Neural crest cell (in vitro differentiated cells): ENCODE measurements around the gene DHODH. TPM values are rescaled to one million over a fixed set of nuclear protein-coding genes. Genes with fewer than 3 reads are reported as not detected.
A peak's percentile ranks its signal among the peaks of the same experiment; 100 is the strongest.

Source experiments
- DNase-seq: peaks from one replicate; pipeline ENCODE4 v3.0.0; 2021; ENCODE audit warnings: low read depth, mixed read lengths, low spot score
- H3K27ac Mint-ChIP-seq: one replicate; pipeline ENCODE4 v1.8.0; 2021; ENCODE audit warnings: mild to moderate bottlenecking, mixed read lengths; ENCODE audit not compliant: unreplicated experiment
- H3K27me3 Mint-ChIP-seq: 2 replicates; pipeline ENCODE4 v1.8.0; 2021; ENCODE audit warnings: low read depth, mild to moderate bottlenecking, mixed read lengths
- H3K36me3 Mint-ChIP-seq: 2 replicates; pipeline ENCODE4 v1.8.0; 2021; ENCODE audit warnings: low read depth, mild to moderate bottlenecking, mixed read lengths
- H3K4me1 Mint-ChIP-seq: 2 replicates; pipeline ENCODE4 v1.8.0; 2021; ENCODE audit warnings: mixed read lengths
- H3K4me3 Mint-ChIP-seq: one replicate; pipeline ENCODE4 v1.8.0; 2021; ENCODE audit warnings: mild to moderate bottlenecking, mixed read lengths
- H3K9me3 Mint-ChIP-seq: 2 replicates; pipeline ENCODE4 v1.8.0; 2021; ENCODE audit warnings: mixed read lengths
- CTCF ChIP-seq: fragments of 200-600 bp; sonication (generic); conservative IDR thresholded peaks from 2 replicates; pipeline ENCODE4 v1.5.0; 2021; ENCODE audit warnings: antibody characterized with exemption, mild to moderate bottlenecking
- long read RNA-seq: library from polyadenylated mRNA; unstranded; transcript quantifications from one replicate; pipeline ENCODE4 v2.0.0, GENCODE V29; 2020
- total RNA-seq: library from RNA; stranded (reverse); gene quantifications from 2 replicates; pipeline ENCODE4 v1.2.1, GENCODE V29; 2021

DHODH gene
- total RNA-seq: 16.1 and 16.8 TPM in 2 replicates
- long read RNA-seq, transcript DHODH-201 (9 exons, 2,426 nt): major isoform, 30 of 39 reads
- long read RNA-seq, partial matches to known transcripts: 0 of 39 reads
- long read RNA-seq, other reads (novel, unspliced or antisense): 9 of 39 reads

GRCh38 chr16:72008424-72009216, at the start of gene DHODH:
Gene DHODH, plus strand, starts transcription at chr16:72008744. Its CDS starts 21 bp downstream, at chr16:72008765.
- H3K4me3 Mint-ChIP-seq: peak within 1 kb of the TSS; percentile 93
- peaks cover 23% of the 10 kb centered on the region for H3K27me3 Mint-ChIP-seq
- H3K27ac Mint-ChIP-seq: peak within 1 kb of the TSS; percentile 96
- H3K9me3 Mint-ChIP-seq: no peaks in the 10 kb centered on the region
- peak; percentile 94 for DNase-seq
- no peak for TF ChIP-seq CTCF
- H3K36me3 Mint-ChIP-seq: no peaks in the 10 kb centered on the region
- H3K4me1 Mint-ChIP-seq: peaks cover 10% of the 10 kb centered on the region

GRCh38 chr16:71961066-71962039, 47.2 kb upstream of the DHODH start:
- H3K27me3 Mint-ChIP-seq: no peaks in the 10 kb centered on the region
- no peak overlapping the region for H3K27ac Mint-ChIP-seq
- no peak overlapping the region for H3K4me3 Mint-ChIP-seq
- peak; percentile 93 for DNase-seq
- H3K9me3 Mint-ChIP-seq: no peaks in the 10 kb centered on the region
- TF ChIP-seq CTCF: peak; percentile 82
- H3K36me3 Mint-ChIP-seq: no peaks in the 10 kb centered on the region
- H3K4me1 Mint-ChIP-seq: peaks cover 6% of the 10 kb centered on the region

GRCh38 chr16:71963125-71963875, 45.2 kb upstream of the DHODH start:
- Mint-ChIP-seq H3K9me3 (no peaks in the 10 kb centered on the region), H3K27me3 (no peaks in the 10 kb centered on the region), H3K27ac (no peak overlapping the region), H3K4me3 (no peak overlapping the region), H3K36me3 (no peaks in the 10 kb centered on the region), H3K4me1 (peaks cover 6% of the 10 kb centered on the region)
- no peak for DNase-seq
- no peak for TF ChIP-seq CTCF

- Mint-ChIP-seq H3K4me1 (peaks cover 6% of the 10 kb centered on the region), H3K27me3 (no peaks in the 10 kb centered on the region), H3K4me3 (no peak overlapping the region), H3K27ac (no peak overlapping the region), H3K9me3 (no peaks in the 10 kb centered on the region), H3K36me3 (no peaks in the 10 kb centered on the region)
- no peak for TF ChIP-seq CTCF
- no peak for DNase-seq
Observed at GRCh38 chr16:71965223-71965622, 43.3 kb upstream of the DHODH start.

GRCh38 chr16:71966932-71967331, 41.6 kb upstream of the DHODH start:
- no peak for TF ChIP-seq CTCF
- Mint-ChIP-seq H3K4me3 (no peak overlapping the region), H3K9me3 (no peaks in the 10 kb centered on the region), H3K4me1 (no peaks in the 10 kb centered on the region), H3K36me3 (no peaks in the 10 kb centered on the region), H3K27me3 (no peaks in the 10 kb centered on the region), H3K27ac (no peak overlapping the region)
- no peak for DNase-seq
